EH (cell line): ENCODE results near the gene MIPEP.
"Not testable (repeated sequence)": the region's sequence is repeated elsewhere in the genome, so short reads cannot be mapped to it uniquely, and the experiment has no call there.

Experiments used
- DNase-seq: peaks from one replicate; pipeline ENCODE4 v3.0.0-alpha.2; 2015; ENCODE audit warnings: low read depth

Gene MIPEP

GRCh38 chr13:23888658-23889614 is at the start of gene MIPEP:
TSS of gene MIPEP (minus strand) at chr13:23889400. CDS start at chr13:23889320, 80 bp downstream.
- DNase-seq, result peak; percentile 95

GRCh38 chr13:23934520-23934919 is 45.3 kb upstream of the MIPEP start:
- DNase-seq, result no peak

GRCh38 chr13:23928985-23929384 is 39.8 kb upstream of the MIPEP start:
- peak; percentile 84 for DNase-seq

- no peak for DNase-seq
Measured at GRCh38 chr13:23923031-23923430, 33.8 kb upstream of the MIPEP start.

DNA sequence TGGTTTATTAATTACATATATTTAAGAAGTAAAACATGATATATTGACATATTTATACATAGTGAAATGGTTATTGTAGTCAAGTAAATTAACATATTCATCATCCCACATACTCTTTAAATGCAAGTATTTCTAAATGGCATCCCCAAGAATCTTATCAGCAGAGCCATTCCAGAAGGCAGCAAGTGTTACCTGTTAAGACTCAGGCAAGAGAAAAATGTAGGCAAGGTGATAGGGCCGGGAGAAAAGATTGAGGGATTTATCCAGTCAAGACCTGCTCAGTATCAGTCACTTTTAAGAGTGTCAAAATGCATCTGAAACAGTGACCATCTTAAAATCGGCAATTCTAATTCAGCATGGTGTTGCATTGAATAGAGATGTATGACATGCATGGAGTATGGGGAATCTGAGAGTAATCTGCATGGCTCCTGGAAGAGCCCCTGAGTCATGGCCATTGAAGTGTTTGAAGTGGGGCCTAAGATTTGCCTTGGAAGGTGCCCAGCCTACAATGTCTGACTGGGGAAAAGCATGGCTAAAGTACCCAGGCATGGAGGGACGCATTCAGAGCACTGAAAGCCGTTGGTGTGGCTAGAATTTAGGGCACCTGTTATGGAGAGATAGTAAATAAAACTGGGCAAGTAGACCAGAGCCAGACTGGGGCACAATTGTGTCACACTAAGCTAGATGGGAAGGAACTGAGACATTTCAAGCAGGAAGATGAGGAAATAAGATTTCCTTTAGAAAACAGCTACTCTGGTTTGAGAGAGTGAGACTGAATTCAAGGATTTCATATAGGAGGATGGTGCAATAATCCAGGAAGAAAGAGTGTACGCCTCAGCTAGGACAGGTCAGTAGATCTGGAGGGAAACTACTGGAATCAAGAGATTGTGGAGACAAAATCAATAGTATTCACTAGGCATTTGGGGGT is 33.1 kb upstream of the MIPEP start:
- DNase-seq, result no peak

- DNase-seq, result peak; percentile 62
Measured at GRCh38 chr13:23921451-23921888, 32.3 kb upstream of the MIPEP start.

- no peak for DNase-seq
Measured at GRCh38 chr13:23919006-23919405, 29.8 kb upstream of the MIPEP start.

DNA sequence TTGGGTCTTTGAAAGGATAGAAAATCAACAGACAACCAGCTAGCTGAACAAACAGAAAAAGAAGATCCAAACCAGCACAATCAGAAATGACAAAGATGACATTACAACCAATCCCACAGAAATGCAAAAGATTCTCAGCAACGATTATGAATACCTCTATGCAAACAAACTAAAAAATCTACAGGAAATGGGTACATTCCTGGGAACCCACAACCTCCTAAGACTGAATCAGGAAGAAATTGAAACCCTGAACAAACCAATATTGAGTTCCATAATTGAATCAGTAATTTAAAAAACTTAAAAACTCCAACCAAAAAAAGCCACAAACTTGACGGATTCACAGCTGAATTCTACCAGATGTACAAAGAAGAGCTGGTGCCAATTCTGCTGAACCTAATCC is 29.0 kb upstream of the MIPEP start:
- peak; percentile 71 for DNase-seq

- no peak for DNase-seq
Measured at GRCh38 chr13:23915308-23915707, 26.1 kb upstream of the MIPEP start.

DNA sequence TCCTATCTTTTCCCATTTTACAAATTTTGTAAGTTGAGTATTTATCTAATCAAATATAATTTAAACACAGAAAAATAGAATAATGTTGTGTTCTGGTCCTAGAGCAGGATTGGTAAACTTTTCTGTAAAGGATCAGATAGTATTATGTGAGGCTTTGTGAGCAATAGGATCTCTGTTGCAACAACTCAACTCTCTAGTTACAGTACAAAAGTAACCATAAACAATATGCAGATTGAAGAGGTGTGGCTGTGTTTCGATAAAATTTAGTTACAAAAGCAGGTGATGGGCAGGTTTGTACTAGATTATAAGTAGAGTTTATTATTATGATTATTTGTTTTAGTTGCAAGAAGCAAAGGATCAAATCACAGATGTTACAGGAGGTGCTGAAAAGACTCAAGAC is 23.3 kb upstream of the MIPEP start:
- no peak for DNase-seq

DNA sequence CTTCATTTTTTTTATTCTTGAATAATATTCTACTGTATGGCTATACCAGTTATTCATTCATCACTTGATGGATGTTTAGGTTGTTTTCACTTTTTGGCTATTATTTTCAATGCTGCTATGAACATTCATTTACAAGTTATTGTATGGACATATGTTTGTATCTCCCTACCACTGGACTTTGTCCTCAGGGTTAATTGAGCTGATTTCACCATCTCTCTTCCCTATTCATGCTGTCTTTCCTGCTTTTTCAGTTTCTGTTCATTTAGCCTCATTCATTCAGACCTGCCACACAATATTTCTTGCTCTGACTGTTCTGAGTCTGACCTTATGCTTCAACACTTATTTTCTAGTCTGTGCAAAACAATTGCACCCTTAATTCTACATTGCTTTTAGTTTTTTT is 20.4 kb upstream of the MIPEP start:
- DNase-seq, result no peak

DNA sequence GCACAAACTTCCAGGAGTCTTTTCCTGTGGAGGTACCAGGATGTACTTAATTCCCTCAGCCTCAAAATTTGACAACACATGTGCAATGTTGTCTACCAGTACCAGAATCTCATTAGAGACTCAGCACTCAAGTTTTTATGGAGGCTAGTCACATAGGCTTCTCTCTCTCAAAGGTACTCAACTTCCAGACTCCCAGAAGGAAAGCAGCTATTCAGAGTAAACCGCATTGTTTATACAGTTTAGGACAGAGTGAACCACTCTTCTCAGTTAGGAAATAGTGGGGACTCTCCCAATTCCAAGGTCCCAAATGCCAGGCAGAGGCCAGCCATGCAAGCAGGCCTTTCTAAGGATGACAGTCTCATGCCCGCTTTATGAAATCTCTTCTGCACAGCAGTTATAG is 16.6 kb upstream of the MIPEP start:
- DNase-seq, result peak; percentile 32

DNA sequence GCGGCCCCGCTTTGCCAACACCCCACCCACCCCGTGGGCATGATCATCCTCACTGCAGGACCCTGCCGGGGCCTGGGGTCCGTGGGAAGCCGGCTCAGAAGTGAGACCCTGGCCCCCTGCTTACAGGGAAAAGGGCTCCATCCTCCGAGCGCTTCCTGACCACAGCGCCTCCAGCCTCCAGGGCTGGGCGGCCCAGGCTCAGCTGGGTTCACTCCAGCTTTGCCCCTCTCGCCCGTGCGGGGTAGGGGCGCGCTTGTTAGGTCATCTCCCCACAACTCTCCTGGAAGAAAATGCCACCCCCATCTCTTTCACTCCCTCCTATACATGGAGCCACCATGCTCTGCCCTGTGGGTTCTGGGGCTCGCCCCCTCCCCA is 14.7 kb upstream of the MIPEP start:
- no peak for DNase-seq

- DNase-seq, result no peak
Measured at GRCh38 chr13:23902975-23903905, 14.0 kb upstream of the MIPEP start.

DNA sequence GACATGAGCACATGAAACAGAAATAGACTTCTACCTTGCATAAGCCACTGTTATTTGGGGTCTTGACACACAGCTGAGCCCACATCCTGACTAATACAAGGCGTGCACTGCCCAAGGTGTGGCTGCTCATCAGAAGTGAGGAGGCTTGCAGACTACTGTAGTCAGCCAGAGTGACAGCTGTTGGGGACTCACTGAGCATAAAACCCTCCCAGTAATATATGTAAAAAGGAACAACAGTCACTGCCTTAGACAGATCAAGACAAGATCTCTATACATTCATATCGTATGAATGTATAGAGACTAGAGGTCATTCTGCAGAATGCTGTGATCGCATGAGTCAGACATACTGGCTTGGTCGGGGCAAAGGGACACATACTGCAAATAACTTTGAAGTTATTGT is 12.2 kb upstream of the MIPEP start:
- peak; percentile 40 for DNase-seq

- peak; percentile 58 for DNase-seq
Measured at GRCh38 chr13:23899555-23899954, 10.4 kb upstream of the MIPEP start.

GRCh38 chr13:23898101-23898500 is 8.9 kb upstream of the MIPEP start:
- peak; percentile 19 for DNase-seq

DNA sequence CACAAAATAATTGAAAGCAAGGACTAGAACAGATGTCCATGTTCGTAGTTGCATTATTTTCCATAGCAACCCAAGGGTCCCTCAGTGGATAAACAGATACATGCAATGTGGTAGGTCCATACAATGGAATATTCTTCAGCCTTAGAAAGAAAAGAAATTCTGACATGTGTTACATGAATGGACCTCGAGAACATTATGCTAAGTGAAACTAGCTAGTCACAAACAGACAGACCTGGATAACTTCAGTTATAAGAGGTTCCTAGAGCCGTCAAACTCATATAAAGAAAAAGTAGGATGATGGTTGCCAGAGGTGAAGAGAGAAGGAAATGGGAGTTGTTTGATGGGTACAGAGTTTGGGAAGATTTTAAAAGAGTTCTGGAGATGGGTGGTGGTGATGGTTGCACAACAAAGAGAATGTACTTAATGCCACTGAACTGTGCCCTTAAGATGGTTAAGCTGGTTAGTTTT is 8.3 kb upstream of the MIPEP start, which contains the start of gene C1QTNF9B:
Gene C1QTNF9B (minus strand): TSS at position 51 of the 468 bp plus-strand sequence.
- not testable (repeated sequence) for DNase-seq

GRCh38 chr13:23894746-23895145 is 5.5 kb upstream of the MIPEP start:
- DNase-seq, result not testable (repeated sequence)

- not testable (repeated sequence) for DNase-seq
Measured at GRCh38 chr13:23893791-23894190, 4.6 kb upstream of the MIPEP start.
